Activated CD4-positive, alpha-beta T cell treated with anti-CD3 and anti-CD28 coated beads, Interleukin-2, Interleukin-4, amounts not matched to agents 100 ng/mL and 50 ng/mL, durations not matched to agents 16 hours and 8 hours (primary cell): Measurements from ENCODE around the gene ERV3-1.
"Not testable (repeated sequence)": the region's sequence is repeated elsewhere in the genome, so short reads cannot be mapped to it uniquely, and the experiment has no call there.

Source experiments
- DNase-seq: peaks from one replicate; pipeline ENCODE4 v3.0.0-alpha.2; 2020; ENCODE audit warnings: low spot score

The ERV3-1 gene

DNA sequence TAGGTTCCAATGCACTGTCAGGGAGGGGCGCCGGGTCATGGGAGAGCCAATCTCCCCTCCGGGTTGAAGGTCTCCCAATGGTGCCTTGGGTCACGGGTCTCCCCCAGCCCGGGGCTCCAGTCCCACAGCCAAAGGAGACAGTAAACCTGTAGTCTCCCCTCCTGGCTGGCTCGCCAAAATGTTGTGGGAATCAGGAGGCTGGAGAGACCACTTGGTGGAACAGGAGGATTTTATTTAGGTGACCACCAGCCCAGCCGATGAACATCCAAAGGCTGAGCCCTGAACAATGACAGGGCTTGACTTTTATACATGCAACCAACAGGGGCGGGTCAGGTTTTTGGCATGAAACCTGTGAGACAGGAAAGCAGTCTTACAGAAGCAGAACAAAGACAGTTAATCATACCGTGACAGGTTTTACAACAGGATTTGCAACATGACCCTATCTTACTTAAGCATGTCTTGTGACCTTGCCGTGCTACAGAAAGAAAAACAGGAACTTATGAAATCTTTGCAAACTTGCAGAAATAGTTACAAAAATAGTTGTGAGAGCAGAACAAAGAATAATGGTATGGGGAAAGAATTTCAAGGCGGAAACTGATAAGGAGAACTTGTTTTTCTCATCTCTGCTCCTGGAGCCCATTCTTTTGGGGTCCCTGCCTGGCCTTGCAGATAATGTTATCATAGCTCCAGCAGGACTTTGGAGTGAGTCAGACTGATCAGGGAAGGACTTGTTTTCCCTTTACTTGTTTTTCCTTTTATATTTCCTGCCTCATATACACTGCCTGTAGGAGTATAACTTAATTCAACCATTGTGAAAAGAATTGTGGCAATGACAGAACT, 7.1 kb downstream of the ERV3-1 start:
- DNase-seq: no peak

DNA sequence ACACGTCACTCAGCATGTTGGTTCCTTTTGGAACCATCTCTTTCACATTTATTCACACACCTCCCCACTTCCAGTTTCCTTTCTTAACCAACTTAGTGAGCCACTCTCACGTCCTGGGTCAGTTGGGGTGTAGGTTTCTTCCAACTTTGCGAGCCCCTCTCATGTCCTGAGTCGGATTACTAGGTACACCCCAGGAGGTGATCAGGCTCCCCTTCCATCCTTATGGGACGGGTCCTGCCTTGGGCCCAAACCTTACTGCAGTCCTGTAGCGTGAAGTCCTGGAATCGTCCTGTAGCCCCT, 7.7 kb downstream of the ERV3-1 start:
- DNase-seq: no peak

DNA sequence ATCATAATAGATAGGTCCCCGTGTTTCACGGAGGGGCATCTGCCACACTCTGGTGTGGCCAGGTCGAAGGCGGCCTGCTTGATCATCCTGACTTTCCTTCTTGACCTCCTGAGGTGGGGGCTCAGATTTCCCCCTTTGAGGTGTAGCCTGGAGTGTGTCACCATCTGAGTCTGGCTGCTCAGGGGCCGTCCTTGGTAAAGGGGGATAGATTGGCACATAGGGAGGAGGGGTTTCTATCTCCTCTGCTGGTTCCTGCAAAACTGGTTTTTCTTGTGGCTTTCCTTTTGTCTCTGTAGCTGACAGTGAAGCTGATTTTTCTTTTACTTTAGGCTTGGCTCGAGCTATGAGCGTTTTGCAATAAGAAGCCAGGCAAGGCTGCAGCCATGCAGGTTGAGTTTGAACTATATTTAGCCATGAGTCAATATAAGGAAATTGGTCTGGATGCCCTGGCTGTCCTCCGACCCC, 8.5 kb downstream of the ERV3-1 start:
- no peak for DNase-seq

DNA sequence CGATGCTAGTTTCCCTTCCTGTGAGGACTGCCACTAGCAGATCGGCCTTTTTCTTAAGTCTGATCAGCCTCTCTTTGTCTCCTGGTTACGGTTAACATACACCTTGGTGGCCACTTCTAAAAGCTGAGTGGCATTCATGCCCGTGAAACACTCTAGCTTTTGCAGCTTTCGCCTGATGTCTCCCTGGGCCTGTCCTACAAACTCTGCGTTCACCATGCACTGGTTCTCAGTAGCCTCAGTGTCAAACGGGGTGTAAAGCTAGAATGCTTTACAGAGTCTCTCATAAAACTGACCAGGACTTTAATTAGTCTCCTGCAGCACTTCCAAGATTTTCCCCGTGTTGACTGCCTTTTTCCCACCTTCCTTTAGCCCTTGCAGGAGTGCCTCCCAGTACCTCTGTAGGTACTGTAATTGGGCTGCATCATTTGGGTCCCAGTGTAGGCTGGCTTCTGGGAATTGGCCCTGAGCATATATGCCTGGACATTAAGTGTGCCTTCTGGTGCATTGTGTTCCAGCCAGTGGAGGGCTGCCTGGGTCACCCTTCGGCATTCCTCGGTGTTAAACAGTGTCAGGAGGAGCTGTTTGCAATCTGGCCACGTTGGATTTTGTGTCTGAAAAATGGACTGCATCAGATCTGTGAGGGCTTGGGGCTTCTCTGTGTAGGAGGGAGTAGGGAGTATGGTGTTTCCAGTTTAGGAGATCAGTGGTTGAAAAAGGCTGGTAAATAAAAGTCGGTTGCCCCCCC, 9.2 kb downstream of the ERV3-1 start:
- DNase-seq: no peak

DNA sequence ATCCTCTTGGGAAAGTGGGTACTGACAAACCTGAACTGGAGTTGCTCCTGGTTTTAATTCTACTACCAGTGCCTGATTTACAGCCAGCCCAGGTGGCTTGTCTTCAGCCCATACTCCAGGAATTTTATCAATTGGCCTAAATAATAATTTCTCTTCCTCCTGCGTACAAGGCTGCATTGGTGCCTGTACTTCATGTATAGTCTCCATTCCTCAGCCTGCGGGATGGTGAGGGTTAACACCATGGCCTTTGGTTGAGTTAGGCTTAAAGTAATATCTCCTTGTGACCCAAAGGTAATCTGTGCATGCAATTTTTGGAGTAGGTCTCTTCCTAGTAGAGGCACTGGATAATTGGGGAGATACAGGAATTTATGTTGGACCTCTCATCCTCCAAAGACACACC, 10.2 kb downstream of the ERV3-1 start:
- no peak for DNase-seq

DNA sequence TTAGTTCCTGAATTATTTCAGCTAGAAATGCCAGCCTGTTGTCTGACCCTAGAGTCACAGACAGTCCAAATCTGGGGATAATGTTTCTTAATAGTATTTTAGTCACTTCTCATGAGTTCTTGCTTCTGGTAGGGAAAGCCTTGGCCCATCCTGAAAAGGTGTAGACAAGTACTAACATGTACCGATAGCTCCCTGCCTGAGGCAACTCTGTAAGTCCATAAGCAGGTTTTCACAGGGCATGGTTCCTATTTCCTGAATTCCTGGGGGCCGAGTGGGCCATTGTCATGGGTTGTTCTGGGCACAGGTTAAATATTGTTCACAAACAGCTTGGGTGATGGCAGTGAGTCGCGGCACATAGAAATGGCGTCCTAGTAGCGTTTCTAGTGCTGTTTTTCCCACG, 12.6 kb downstream of the ERV3-1 start:
- DNase-seq: no peak

DNA sequence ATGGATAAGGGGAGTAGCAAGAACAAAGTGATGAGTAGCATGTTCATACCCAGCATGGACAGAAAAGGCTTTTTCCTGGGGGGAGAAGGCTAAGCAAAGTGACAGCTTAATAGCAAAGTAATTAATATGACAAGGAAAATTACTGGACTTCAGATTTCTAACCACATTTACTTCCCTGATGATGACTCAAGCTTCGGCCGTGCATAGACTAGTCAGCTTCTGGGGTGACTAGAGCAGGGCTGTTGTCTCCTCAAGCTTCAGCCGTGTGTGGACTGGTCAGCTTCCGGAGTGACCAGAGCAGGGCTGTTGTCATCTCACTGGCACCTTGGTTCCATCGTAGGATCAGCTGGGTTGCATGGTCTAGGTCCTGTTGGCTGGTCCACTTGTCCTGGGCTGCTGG, 13.5 kb downstream of the ERV3-1 start:
- DNase-seq: no peak

DNA sequence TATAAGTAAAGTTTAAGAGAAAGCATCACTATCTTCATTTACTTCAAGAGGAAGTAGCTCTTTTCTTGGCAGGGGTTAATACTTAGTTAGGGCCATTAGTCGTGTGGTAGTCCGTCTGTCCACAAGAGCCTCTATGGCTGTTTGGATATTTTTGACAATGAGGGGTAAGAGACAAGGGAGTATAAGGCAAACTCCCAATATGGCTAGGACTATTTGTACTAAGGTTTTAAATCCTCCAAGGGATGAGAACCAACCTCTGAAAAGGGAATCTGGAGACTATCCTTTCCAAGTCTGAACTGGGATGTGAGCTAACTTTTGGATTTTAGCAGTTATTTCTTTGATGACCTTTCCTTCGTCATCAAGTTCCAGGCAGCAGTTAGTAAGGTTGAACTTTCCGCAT, 15.6 kb downstream of the ERV3-1 start, which contains the start of gene ZNF117:
TSS of gene ZNF117 (minus strand) at position 101 of the 400 bp plus-strand sequence.
- no peak for DNase-seq

DNA sequence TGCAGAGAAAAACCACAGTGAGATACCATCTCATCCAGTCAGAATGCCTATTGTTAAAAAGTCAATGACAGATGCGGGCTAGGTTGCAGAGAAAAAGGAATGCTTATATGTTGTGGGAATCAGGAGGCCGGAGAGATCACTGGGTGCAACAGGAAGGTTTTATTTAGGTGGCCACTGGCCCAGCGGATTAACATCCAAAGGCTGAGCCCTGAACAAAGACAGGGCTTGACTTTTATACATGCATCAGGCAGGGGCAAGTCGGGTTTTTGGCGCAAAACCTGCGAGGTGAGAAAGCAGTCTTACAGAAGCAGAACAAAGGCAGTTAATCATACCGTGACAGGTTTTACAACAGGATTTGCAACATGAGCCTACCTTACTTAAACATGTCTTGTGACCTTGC, 16.3 kb downstream of the ERV3-1 start:
- DNase-seq: no peak

DNA sequence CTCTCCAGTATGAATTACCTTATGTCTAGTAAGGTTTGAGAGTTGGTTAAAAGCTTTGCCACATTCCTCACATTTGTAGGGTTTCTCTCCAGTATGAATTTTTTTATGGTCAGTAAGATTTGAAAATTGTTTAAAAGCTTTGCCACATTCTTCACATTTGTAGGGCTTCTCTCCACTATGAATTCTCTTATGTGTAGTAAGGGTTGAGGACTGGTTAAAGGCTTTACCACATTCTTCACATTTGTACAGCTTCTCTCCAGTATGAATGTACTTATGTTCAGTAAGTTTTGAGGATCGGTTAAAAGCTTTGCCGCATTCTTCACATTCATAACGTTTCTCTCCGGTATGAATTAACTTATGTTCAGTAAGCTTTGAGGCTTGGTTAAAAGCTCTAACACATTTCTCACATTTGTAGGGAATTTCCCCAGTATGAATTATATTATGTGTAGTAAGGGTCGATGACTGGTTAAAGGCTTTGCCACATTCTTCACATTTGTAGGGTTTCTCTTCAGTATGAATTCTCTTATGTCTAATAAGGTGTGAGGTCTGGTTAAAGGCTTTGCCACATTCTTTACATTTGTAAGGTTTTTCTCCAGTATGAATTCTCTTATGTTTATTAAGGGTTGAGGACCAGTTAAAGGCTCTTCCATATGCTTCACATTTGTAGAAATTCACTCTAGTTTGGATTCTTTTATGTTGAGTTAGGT, 27.8 kb downstream of the ERV3-1 start:
- DNase-seq: no peak

DNA sequence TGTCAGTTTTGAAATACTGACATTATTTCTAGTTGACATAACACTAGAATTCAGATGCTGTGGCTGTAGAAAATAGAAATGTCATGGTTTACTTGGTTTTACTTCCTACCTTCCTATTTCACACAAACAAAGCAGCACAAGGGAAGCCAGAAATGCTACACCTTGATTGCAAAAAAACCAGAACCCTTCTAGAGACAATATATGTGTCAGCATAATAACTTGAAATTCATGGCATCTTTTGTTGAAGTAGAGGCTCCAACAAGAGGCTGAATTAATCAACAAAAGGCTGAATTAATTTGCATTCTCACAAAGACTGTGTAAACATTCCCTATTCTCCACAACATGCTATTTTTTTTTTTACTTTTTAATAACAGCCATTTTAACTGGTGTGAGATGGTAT, 40.9 kb downstream of the ERV3-1 start:
- DNase-seq: no peak

DNA sequence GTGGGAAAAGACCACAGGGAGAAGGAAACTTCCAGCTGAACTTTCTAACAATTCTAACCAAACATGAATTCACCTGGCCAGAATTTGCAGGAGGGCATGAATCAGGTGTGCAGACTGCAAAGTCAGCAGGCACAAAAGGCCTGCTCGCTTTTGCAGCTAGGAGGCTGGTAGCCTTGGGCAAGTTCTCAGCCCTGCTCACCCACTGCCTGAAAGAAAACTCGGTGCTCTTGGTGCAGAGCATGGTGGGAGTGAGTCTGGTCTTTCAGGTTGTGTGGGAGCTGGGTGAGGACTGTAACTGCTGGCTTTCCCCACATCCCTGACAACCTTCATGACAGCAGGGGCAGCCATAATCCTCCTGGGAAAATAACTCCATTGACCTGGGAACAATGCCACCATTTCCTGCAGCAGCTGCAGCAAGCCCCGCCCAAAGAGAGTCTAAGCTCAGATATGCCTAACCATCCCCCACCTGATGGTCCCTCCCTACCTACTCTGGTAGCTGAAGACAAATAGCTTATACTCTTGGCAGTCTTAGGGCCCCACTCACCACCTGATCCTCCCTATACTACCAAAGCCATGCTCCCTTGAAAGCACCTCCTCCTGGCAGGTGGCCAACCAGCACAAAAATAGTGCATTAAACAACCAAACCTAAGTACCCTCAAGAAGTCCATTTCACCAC, 47.3 kb downstream of the ERV3-1 start:
- DNase-seq: no peak

DNA sequence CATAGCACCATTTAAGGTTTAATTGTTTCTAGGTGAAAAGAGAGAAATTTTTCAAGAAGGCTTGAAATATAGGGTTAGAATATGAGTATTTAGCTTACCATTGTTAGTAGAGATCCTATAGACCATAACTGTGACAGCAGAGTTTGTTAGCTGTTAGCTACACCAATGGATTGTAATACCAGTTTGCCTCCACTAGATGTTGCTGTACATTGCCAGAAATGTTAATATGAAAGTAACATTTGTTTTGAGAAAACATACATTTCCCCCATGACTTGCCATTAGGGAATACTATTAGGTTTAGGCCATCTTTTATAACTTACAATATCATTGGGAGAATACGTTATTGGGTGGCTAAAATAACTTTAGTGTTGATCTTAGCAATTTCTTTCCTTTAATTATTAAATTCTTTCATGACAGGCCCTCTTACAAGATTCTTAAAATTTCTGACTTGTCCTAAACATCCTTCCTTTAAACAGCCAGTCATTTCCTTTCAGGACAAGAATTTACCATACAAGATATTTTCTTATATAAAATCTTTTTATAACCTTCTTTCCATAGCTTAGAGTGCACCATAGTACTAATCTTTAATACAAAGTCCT, 55.1 kb downstream of the ERV3-1 start:
- peak; percentile 45 for DNase-seq

DNA sequence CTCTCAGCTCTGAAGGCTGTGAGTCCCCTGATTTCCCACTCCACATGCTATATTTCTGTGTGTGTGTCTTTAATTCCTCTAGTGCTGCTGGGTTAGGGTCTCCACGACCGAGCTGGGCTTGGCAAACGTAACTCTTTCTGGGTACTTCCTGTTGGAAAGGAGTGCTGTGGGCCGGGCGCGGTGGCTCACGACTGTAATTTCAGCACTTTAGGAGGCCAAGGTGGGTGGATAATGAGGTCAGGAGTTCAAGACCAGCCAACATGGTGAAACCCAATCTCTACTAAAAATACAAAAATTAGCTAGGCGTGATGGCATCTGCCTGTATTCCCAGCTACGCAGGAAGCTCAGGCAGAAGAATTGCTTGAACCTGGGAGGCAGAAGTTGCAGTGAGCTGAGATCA, 55.8 kb downstream of the ERV3-1 start:
- not testable (repeated sequence) for DNase-seq

DNA sequence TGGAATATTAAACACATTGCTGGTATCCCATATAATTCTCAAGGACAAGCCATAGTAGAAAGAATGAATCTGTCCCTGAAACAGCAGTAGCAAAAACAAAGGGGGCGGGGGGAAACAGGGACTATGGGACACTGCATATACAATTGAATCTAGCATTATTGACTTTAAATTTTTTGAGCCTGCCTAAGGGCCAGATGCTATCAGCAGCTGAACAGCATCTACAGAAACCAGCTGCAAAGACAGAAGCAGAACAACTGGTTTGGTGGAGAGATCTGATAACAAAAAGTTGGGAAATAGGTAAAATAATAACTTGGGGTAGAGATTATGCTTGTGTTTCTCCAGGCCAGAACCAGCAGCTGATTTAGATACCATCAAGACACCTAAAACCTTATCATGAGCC, 57.7 kb downstream of the ERV3-1 start:
- DNase-seq: not testable (repeated sequence)

DNA sequence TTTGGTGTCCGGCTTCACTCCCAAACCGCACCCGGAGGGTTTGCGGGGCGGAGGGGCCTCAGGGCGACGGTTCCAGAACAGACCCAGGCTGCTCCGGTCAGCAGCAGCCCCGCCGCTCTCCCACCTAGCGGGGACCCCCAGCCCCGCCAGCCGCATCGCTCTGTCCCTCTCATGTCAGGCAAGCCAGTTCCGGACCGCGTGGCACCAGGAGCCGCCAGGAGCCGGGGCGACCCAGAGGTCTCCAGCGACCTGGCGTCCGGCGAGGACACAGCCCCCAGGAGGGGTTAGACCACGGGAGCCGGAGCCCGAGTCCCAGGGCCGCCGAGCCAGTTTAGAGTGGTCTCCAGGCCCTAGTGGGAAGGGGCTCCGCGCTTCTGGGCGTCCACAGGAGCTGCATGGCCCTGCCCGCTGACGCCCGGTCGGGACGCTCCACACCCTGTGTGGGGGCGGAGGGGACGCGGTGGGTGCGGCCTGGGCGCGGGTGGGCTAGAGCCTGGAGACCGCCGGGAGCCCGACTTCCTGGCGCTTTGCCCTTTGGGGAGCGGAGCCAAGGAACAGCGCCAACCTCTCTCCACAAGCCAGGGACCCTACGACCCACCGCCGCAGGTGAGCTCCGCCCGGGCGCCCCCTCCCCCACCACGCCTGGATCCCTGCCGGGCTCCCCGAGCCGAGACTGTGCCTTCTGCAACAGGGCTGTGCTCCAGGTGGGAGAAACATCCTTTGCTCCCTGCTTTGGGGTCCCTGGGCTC, 59.1 kb downstream of the ERV3-1 start:
- no peak for DNase-seq

DNA sequence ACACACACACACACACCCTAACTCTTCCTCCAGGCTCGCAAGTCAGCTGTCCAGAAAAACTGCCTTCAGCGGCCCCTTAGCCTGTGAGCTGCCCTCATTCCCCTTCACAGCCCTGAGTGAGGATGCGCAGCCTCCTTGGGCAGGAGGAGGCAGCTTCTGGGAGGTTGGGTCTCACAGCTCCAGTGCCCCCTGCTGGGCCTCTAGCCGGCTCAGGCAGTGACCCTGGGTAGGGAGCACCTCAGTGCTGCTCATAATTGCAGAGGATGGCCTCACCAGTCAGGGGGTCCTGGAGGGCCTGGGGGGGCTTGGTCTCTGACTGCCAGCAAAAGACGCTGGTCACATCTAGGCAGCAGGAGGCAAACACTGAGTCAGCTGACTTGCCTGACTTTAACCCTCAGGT, 59.7 kb downstream of the ERV3-1 start:
- no peak for DNase-seq

DNA sequence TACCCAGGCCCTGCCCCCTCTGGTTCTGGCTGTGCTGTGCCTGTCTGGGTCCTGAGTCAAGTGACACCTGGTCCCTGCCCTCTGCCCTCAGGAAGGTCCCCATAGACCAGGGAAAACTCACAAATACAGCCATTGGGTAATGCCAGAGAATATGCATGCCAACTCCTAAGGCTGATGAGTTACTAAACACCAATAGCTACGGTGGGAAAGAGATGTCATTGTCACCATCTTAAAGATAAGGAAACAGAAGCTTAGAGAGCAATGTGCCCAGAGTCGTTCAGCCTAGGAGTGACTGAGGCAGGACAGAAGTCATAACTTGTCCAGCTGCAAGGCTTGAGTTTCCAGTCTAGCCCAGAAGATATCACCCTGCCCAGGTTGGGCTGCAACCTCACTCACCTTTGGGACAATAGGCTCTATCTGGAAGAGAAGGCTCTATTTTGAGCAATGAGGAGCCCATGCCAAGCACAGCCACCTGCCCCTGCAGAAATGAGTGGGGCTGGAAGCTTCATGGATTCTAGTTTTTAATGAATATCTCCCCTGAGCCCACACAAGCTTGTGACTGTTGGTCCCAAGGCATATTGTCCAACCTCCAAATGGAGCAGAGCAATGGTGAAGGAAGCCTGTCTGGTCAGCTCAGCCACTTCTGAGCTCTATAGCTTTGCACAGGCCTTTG, 60.8 kb downstream of the ERV3-1 start:
- no peak for DNase-seq

DNA sequence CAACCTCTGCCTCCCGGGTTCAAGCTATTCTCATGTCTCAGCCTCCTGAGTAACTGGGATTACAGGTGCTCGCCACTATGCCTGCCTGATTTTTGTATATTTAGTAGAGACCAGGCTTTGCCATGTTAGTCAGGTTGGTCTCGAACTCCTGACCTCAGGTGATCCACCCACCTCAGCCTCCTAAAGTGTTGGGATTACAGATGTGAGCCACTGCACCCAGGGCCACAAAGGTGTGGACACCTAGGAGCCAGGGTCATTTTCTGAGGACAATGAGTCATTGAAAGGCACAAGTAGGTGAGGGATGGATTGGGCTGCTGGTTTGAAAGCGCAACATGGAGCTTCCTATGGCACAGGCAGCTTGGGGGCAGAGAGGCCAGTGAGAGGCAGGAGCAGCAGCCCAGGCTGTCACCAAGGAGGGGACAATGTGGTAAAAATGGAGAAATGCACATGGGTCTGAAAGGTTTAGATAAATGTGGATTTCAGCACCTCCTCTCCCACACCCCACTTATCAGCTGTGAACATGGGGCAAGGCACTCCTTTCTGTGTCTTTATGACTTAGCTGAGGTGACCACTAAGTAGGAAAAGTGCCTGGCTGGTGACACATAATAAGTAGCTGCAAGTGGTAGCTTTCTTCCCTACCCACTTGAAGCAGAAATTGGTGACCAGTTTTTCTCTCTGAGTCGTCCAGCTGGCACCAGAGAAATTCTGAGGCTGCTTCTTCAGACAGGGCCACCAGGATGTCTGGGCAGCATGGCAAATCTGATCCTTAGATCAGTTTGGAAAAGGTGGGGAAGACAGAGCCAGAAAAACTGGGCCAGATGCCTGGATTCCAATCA, 61.6 kb downstream of the ERV3-1 start:
- DNase-seq: not testable (repeated sequence)
